Measurements from ENCODE around the gene RAD51B. TPM values are rescaled to one million over a fixed set of nuclear protein-coding genes. Genes with fewer than 3 reads are reported as not detected.

The RAD51B gene
- total RNA-seq, 1 experiment from 2014 or later, result 20.0 TPM

- TF ChIP-seq REST (IDR thresholded peaks at IDR 0.05; ENCODE audit: low read depth) (no peak), SP1 (IDR thresholded peaks at IDR 0.05; ENCODE audit: low read depth) (no peak)
Observed at GRCh38 chr14:68016255-68016914, 196.8 kb downstream of the RAD51B start (continued).

- RAD21 ChIA-PET (ENCODE audit: low non-redundant PET in 1 of 2, low total read pairs in 2 of 2, uncharacterized antibody in 2 of 2, unreplicated experiment in 2 of 2), result no interaction called here
- H3K4me1 ChIP-seq (ENCODE audit: control insufficient read depth in 1 of 2, insufficient read depth in 2 of 2, low read length in 2 of 2), result peaks cover 0 to 10% of the 10 kb centered on the region in 2 experiments; a peak in 2 of 4 replicates
- ATAC-seq, result no peak
- peak overlapping the region; percentile 39; the same call in 1 of the 2 replicates for H3K27ac ChIP-seq (ENCODE audit: low read depth, low read length)
- H3K9me2 ChIP-seq (ENCODE audit: insufficient read depth), result no peaks in the 10 kb centered on the region
- H3K4me2 ChIP-seq (ENCODE audit: low read length), result no peak overlapping the region
- DNase-seq (ENCODE audit: low read depth, low spot score), result no peak
- POLR2A ChIA-PET, result no interaction called here
- intact Hi-C loops (cut with micrococcal nuclease), result no loop called here
- no peaks in the 10 kb centered on the region for H3K36me3 ChIP-seq (ENCODE audit: control insufficient read depth in 1 of 2, insufficient read depth in 2 of 2, low read length in 2 of 2)
- H3K9ac ChIP-seq (ENCODE audit: low read length), result no peak overlapping the region
- no peaks in the 10 kb centered on the region for H3K79me2 ChIP-seq (ENCODE audit: insufficient read depth, low read length)
- no TSS peak for BruUV-seq (replicated peaks)
- no peak overlapping the region for H2AFZ ChIP-seq (ENCODE audit: low read depth, low read length, poor library complexity, severe bottlenecking)
- no peaks in the 10 kb centered on the region for H4K20me1 ChIP-seq (ENCODE audit: insufficient read depth)
- no peaks in the 10 kb centered on the region for H3K27me3 ChIP-seq (ENCODE audit: insufficient read depth, low read length)
- CTCF ChIA-PET, result no interaction called here
- H3K4me3 ChIP-seq (replicated peaks in 1 of 2; ENCODE audit: low read depth in 1 of 2, low read length in 2 of 2), result no peak overlapping the region
- H3K9me3 ChIP-seq (ENCODE audit: control insufficient read depth in 1 of 2, insufficient read depth in 1 of 2, low read depth in 1 of 2, low read length in 2 of 2), result no peaks in the 10 kb centered on the region
- TF ChIP-seq EZH2phosphoT487 (IDR thresholded peaks at IDR 0.05; ENCODE audit: borderline replicate concordance), result no peak
- no peak for TF ChIP-seq JUND (IDR thresholded peaks at IDR 0.05)
- no peak for TF ChIP-seq YY1 (IDR thresholded peaks at IDR 0.05; ENCODE audit: extremely low read depth, insufficient replicate concordance, low read depth, low read length)
- TF ChIP-seq SIN3A (IDR thresholded peaks at IDR 0.05; ENCODE audit: low read depth), result no peak
- no peak for TF ChIP-seq CTCF (IDR thresholded peaks at IDR 0.05 in 2 of 3, conservative IDR thresholded peaks at IDR 0.05 in 1 of 3; ENCODE audit: borderline replicate concordance in 1 of 3, insufficient read depth in 1 of 3, low read depth in 2 of 3, low read length in 2 of 3)
- TF ChIP-seq CEBPB (IDR thresholded peaks at IDR 0.05; ENCODE audit: low read depth), result no peak
- no peak for TF ChIP-seq FOSL1 (IDR thresholded peaks at IDR 0.05; ENCODE audit: low read depth)
- no peak for TF ChIP-seq ZNF274 (IDR thresholded peaks at IDR 0.05; ENCODE audit: low read depth, low read length)
- no peak for TF ChIP-seq CBX3 (IDR thresholded peaks at IDR 0.05; ENCODE audit: low read depth)
- TF ChIP-seq RAD21 (IDR thresholded peaks at IDR 0.05; ENCODE audit: low read depth), result no peak
- TF ChIP-seq POLR2A (IDR thresholded peaks at IDR 0.05; ENCODE audit: borderline replicate concordance, extremely low read depth, insufficient read depth, insufficient read length), result no peak
- no peak for TF ChIP-seq TCF7L2 (IDR thresholded peaks at IDR 0.05; ENCODE audit: borderline replicate concordance, extremely low read depth, insufficient read depth, insufficient read length)
- no peak for TF ChIP-seq MAX (IDR thresholded peaks at IDR 0.05)
- TF ChIP-seq ZBTB33 (IDR thresholded peaks at IDR 0.05; ENCODE audit: extremely low read depth, insufficient replicate concordance, low read length), result no peak
- no peak for TF ChIP-seq ATF3 (IDR thresholded peaks at IDR 0.05)
- TF ChIP-seq POLR2AphosphoS5 (IDR thresholded peaks at IDR 0.05; ENCODE audit: low read depth, low read length), result no peak
Observed at GRCh38 chr14:68018598-68018997, 199.0 kb downstream of the RAD51B start.

Data from HCT116 (cell line).